Stomach (tissue), 9 donors: Measurements from ENCODE around the gene PTK6. TPM values are rescaled to one million over a fixed set of nuclear protein-coding genes. Genes with fewer than 3 reads are reported as not detected.

Source experiments
- DNase-seq, 2 donors: peaks; one replicate each; pipeline versions ENCODE4 v3.0.0 to v3.0.0-alpha.2; 2013 to 2019
- H3K27ac ChIP-seq, 5 donors: fragments of 200-600 bp in 4 of 5; sonication (generic) in 4 of 5; one replicate each; pipeline ENCODE4 v1.5.1; 2013 to 2019; ENCODE audit warnings: mild to moderate bottlenecking in 1 of 5, moderate library complexity in 1 of 5
- H3K27me3 ChIP-seq, 3 donors: fragments of 200-600 bp; sonication (generic); one replicate each; pipeline ENCODE4 v1.5.1; 2017 to 2019; ENCODE audit warnings: mixed run types in 1 of 3
- H3K36me3 ChIP-seq, 4 donors: fragments of 200-600 bp; sonication (generic); 1 replicate in 3 of 4; 2 replicates in 1 of 4; pipeline ENCODE4 v1.5.1; 2016 to 2019
- H3K4me1 ChIP-seq, 4 donors: fragments of 200-600 bp; sonication (generic); one replicate each; pipeline ENCODE4 v1.5.1; 2016 to 2019
- H3K4me3 ChIP-seq, 4 donors: fragments of 200-600 bp; sonication (generic) in 3 of 4; one replicate each; pipeline ENCODE4 v1.5.1; 2016 to 2019; ENCODE audit warnings: mild to moderate bottlenecking in 1 of 4
- H3K9me3 ChIP-seq, 4 donors: fragments of 200-600 bp; sonication (generic); one replicate each; pipeline ENCODE4 v1.5.1; 2016 to 2019
- CTCF ChIP-seq, 7 experiments: fragments of 450-650 bp in 4 of 7; fragments of 200-600 bp in 3 of 7; sonication (generic) in 3 of 7; IDR thresholded peaks; one replicate each; pipeline ENCODE4 v1.5.1; 2016 to 2019; ENCODE audit warnings: antibody characterized with exemption in 7 of 7, control low read depth in 2 of 7, mild to moderate bottlenecking in 1 of 7
- EP300 ChIP-seq: sonication (generic); formaldehyde crosslinking; IDR thresholded peaks from one replicate; pipeline ENCODE4 v1.6.1; 2017; ENCODE audit warnings: antibody characterized with exemption
- POLR2A ChIP-seq, 4 donors: fragments of 450-650 bp; IDR thresholded peaks; one replicate each; pipeline ENCODE4 v1.6.1; 2016; ENCODE audit warnings: antibody characterized with exemption in 4 of 4, control low read depth in 2 of 4, mild to moderate bottlenecking in 1 of 4, moderate library complexity in 1 of 4
- POLR2AphosphoS5 ChIP-seq, 3 donors: sonication (generic); formaldehyde crosslinking; IDR thresholded peaks; one replicate each; pipeline ENCODE4 v1.6.1; 2016; ENCODE audit warnings: antibody characterized with exemption in 3 of 3
- WGBS, 5 donors: extraction: QIAGEN DNeasy Blood & Tissue Kit in 3 of 5; methylation state at CpG; one replicate each; pipeline versions ENCODE4 v1.1.5 to v1.1.7; 2013 to 2018; 5-methylcytosine and 5-hydroxymethylcytosine counted together
- intact Hi-C: fragments of 100-400 bp; cut with DNase I; formaldehyde crosslinking; loops from one replicate; pipeline ENCODE4 v1.15.1; 2023; ENCODE audit warnings: low total_unique reads
- polyA plus RNA-seq, 3 donors: library from polyadenylated mRNA; stranded (reverse); fragments of 200-250 nt; gene quantifications; one replicate each; pipeline ENCODE4 v1.2.3, GENCODE V29; 2013
- total RNA-seq, 5 donors: library from RNA; depleted of rRNA; stranded (reverse); fragments of >200 nt; gene quantifications; one replicate each; pipeline versions ENCODE4 v1.1.0 to v1.2.3, GENCODE V29; 2014 to 2016
- donor health status: healthy with polysubstance abuse.
- donor health status: Bipolar disorder and iron deficiency.
- donor health status: healthy.

The PTK6 gene
- total and polyA plus RNA-seq, 8 donors, result 7.7 to 98.5 (median 22.9) TPM

GRCh38 chr20:63564036-63564810 lies 27.0 kb upstream of the PTK6 start:
- intact Hi-C loops, result no loop called here
- 94 to 96% (median 95%) methylated on average over 27 to 62 of the region's 62 CpGs for WGBS, 5 donors
- H3K4me1 ChIP-seq, result peaks cover 0 to 14% (median 11%) of the 10 kb centered on the region in 4 donors
- TF ChIP-seq POLR2AphosphoS5 (IDR thresholded peaks at IDR 0.05) (no peak), CTCF (IDR thresholded peaks at IDR 0.05) (no peak), POLR2A (IDR thresholded peaks at IDR 0.05) (no peak), EP300 (no peak)
- H3K4me3 ChIP-seq, result no peak overlapping the region
- no peak for DNase-seq
- peaks cover 56 to 98% (median 93%) of the 10 kb centered on the region in 4 donors for H3K36me3 ChIP-seq
- no peak overlapping the region for H3K27ac ChIP-seq
- no peaks in the 10 kb centered on the region for H3K27me3 ChIP-seq
- H3K9me3 ChIP-seq, result no peaks in the 10 kb centered on the region

GRCh38 chr20:63563225-63563935 lies 26.2 kb upstream of the PTK6 start:
- intact Hi-C loops, result no loop called here
- Histone ChIP-seq H3K4me3 (no peak overlapping the region), H3K27ac (no peak overlapping the region), H3K36me3 (peaks cover 64 to 98% (median 97%) of the 10 kb centered on the region in 4 donors), H3K4me1 (peaks cover 0 to 5% (median 3%) of the 10 kb centered on the region in 4 donors), H3K27me3 (no peaks in the 10 kb centered on the region), H3K9me3 (no peaks in the 10 kb centered on the region)
- 91 to 96% (median 93%) methylated on average over 18 to 55 of the region's 55 CpGs for WGBS, 5 donors
- no peak for DNase-seq
- no peak for TF ChIP-seq CTCF (IDR thresholded peaks at IDR 0.05)

- Histone ChIP-seq H3K4me3 (no peak overlapping the region), H3K27me3 (no peaks in the 10 kb centered on the region), H3K9me3 (no peaks in the 10 kb centered on the region), H3K27ac (no peak overlapping the region), H3K4me1 (no peaks in the 10 kb centered on the region), H3K36me3 (peaks cover 66 to 98% (median 95%) of the 10 kb centered on the region in 4 donors)
- WGBS, 5 donors, result 92 to 97% (median 94%) methylated on average over 12 to 54 of the region's 54 CpGs
- no peak for DNase-seq
- intact Hi-C loops, result no loop called here
- TF ChIP-seq EP300 (no peak), CTCF (IDR thresholded peaks at IDR 0.05) (no peak), POLR2AphosphoS5 (IDR thresholded peaks at IDR 0.05) (no peak), POLR2A (IDR thresholded peaks at IDR 0.05) (no peak)
Measured at GRCh38 chr20:63562461-63563224, 25.5 kb upstream of the PTK6 start.

GRCh38 chr20:63561624-63562396 lies 24.6 kb upstream of the PTK6 start:
- Histone ChIP-seq H3K27ac (no peak overlapping the region), H3K36me3 (peaks cover 66 to 92% (median 87%) of the 10 kb centered on the region in 4 donors), H3K4me1 (no peaks in the 10 kb centered on the region), H3K4me3 (no peak overlapping the region), H3K27me3 (no peaks in the 10 kb centered on the region), H3K9me3 (no peaks in the 10 kb centered on the region)
- TF ChIP-seq POLR2A (IDR thresholded peaks at IDR 0.05), result no peak
- no peak for TF ChIP-seq POLR2AphosphoS5 (IDR thresholded peaks at IDR 0.05)
- no peak for TF ChIP-seq CTCF (IDR thresholded peaks at IDR 0.05)
- no peak for TF ChIP-seq EP300
- WGBS, 5 donors, result 88 to 93% (median 92%) methylated on average over 24 to 36 of the region's 36 CpGs
- intact Hi-C loops, result no loop called here
- no peak for DNase-seq
